ENCODE results near the gene HS3ST6.
"Not testable (repeated sequence)": the region's sequence is repeated elsewhere in the genome, so short reads cannot be mapped to it uniquely, and the experiment has no call there.

Gene HS3ST6

DNA sequence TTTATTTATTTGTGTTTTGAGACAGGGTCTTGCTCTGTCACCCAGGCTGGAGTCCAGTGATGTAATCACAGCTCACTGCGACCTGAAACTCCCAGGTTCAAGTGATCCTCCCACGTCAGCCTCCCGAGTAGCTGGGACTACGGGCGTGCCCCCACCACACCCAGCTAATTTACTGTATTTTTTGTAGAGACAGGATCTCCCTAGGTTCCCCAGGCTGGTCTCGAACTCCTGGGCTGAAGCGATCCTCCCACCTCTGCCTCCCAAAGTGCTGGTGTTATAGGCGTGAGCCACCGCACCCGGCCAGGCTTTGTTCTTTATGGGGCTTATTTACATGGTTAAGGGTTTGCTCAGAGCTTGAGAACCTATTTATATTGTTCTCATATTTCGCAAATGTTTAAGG lies 40.4 kb downstream of the HS3ST6 start:
- Mint-ChIP-seq H3K9me3 (no peaks in the 10 kb centered on the region), H3K36me3 (ENCODE audit: low read depth) (no peaks in the 10 kb centered on the region), H3K27me3 (ENCODE audit: low read depth) (peaks cover 23% of the 10 kb centered on the region), H3K4me3 (no peak overlapping the region), H3K27ac (no peak overlapping the region), H3K4me1 (ENCODE audit: low read depth) (no peaks in the 10 kb centered on the region)
- DNase-seq (ENCODE audit: low spot score), result no peak

DNA sequence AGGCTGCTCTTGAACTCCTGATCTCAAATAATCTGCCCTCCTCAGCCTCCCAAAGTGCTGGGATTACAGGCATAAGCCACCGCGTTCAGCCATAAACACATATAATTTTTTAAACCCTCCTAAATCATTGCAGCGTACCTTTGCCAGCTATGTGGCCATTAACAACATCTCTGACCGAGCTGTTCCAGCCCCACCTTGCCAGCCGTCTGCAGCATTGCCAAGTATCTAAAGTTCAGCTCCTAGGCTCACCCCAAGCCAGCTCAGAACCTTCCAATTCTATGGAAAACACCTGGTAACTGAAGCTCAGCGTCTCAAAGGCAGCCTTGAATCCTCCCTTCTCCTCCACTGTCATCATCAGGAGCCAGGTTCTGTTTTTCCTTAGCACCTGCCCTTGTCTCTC lies 41.1 kb downstream of the HS3ST6 start:
- no peaks in the 10 kb centered on the region for H3K36me3 Mint-ChIP-seq (ENCODE audit: low read depth)
- DNase-seq (ENCODE audit: low spot score), result no peak
- no peaks in the 10 kb centered on the region for H3K4me1 Mint-ChIP-seq (ENCODE audit: low read depth)
- H3K9me3 Mint-ChIP-seq, result no peaks in the 10 kb centered on the region
- H3K27me3 Mint-ChIP-seq (ENCODE audit: low read depth), result peaks cover 28% of the 10 kb centered on the region
- no peak overlapping the region for H3K4me3 Mint-ChIP-seq
- H3K27ac Mint-ChIP-seq, result no peak overlapping the region

GRCh38 chr16:1876468-1876867 lies 41.7 kb downstream of the HS3ST6 start:
- Mint-ChIP-seq H3K27me3 (ENCODE audit: low read depth) (peaks cover 28% of the 10 kb centered on the region), H3K4me1 (ENCODE audit: low read depth) (no peaks in the 10 kb centered on the region), H3K9me3 (no peaks in the 10 kb centered on the region), H3K36me3 (ENCODE audit: low read depth) (no peaks in the 10 kb centered on the region), H3K27ac (no peak overlapping the region), H3K4me3 (no peak overlapping the region)
- no peak for DNase-seq (ENCODE audit: low spot score)

DNA sequence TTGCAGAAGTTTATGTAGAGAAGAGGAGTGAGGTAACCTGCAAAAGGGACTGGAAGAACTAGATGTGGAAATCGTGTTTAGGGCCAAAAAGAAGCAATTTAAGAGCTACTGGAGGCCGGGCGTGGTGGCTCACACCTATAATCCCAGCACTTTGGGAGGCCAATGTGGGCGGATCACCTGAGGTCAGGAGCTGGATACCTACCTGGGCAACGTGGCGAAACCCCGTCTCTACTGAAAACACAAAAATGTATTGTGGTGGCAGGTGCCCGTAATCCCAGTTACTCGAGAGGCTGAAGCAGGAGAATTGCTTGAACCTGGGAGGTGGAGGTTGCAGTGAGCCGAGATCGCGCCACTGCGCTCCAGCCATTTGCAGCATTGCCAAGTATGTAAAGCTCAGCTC lies 42.1 kb downstream of the HS3ST6 start:
- H3K4me3 Mint-ChIP-seq; H3K27ac Mint-ChIP-seq; H3K4me1 Mint-ChIP-seq (ENCODE audit: low read depth); H3K9me3 Mint-ChIP-seq; H3K36me3 Mint-ChIP-seq (ENCODE audit: low read depth); DNase-seq (ENCODE audit: low spot score): not testable (repeated sequence)
- peaks cover 28% of the 10 kb centered on the region for H3K27me3 Mint-ChIP-seq (ENCODE audit: low read depth)

DNA sequence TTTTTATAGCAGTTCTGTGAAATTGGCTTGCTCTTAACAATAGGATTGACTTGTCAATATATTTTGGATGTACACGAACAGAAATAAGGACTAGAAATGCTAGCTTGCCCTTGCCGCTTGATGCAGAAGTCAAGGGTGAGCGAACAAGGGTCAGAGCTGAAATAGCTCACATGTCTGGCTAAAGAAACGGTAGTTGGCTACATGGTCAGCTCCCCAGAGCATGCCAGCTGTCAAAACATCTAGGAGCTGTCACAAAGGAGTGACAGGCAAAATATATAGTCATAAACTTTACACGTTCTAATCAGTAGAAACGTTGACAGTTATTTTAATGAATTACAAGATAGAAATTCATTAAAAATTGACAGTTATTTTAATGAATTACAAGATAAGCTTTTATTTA lies 43.4 kb downstream of the HS3ST6 start:
- H3K9me3 Mint-ChIP-seq, result no peaks in the 10 kb centered on the region
- peaks cover 28% of the 10 kb centered on the region for H3K27me3 Mint-ChIP-seq (ENCODE audit: low read depth)
- H3K4me3 Mint-ChIP-seq, result no peak overlapping the region

GRCh38 chr16:1871974-1872635 lies 46.1 kb downstream of the HS3ST6 start, which contains the start of gene MEIOB:
MEIOB (minus strand) TSS chr16:1872164; CDS start chr16:1868175, 3,989 bp downstream.
- Mint-ChIP-seq H3K4me1 (ENCODE audit: low read depth) (no peaks in the 10 kb centered on the region), H3K9me3 (no peaks in the 10 kb centered on the region), H3K27me3 (ENCODE audit: low read depth) (peaks cover 19% of the 10 kb centered on the region), H3K4me3 (peak within 1 kb of the TSS; percentile 56), H3K27ac (no peak within 1 kb of the TSS), H3K36me3 (ENCODE audit: low read depth) (no peaks in the 10 kb centered on the region)
- no peak for DNase-seq (ENCODE audit: low spot score)

More for the DNA sequence above, 43.4 kb downstream of the HS3ST6 start:
- DNase-seq (ENCODE audit: low spot score), result no peak
- Mint-ChIP-seq H3K36me3 (ENCODE audit: low read depth) (no peaks in the 10 kb centered on the region), H3K27ac (no peak overlapping the region), H3K4me1 (ENCODE audit: low read depth) (no peaks in the 10 kb centered on the region)

GRCh38 chr16:1870365-1871082 lies 47.7 kb downstream of the HS3ST6 start:
- no peak overlapping the region for H3K4me3 Mint-ChIP-seq
- H3K36me3 Mint-ChIP-seq (ENCODE audit: low read depth), result no peaks in the 10 kb centered on the region
- no peak for DNase-seq (ENCODE audit: low spot score)
- no peak overlapping the region for H3K27ac Mint-ChIP-seq
- peaks cover 20% of the 10 kb centered on the region for H3K27me3 Mint-ChIP-seq (ENCODE audit: low read depth)
- no peaks in the 10 kb centered on the region for H3K9me3 Mint-ChIP-seq
- no peaks in the 10 kb centered on the region for H3K4me1 Mint-ChIP-seq (ENCODE audit: low read depth)

GRCh38 chr16:1865902-1866690 lies 52.1 kb downstream of the HS3ST6 start:
- H3K4me1 Mint-ChIP-seq (ENCODE audit: low read depth), result no peaks in the 10 kb centered on the region
- DNase-seq (ENCODE audit: low spot score), result no peak
- peaks cover 6% of the 10 kb centered on the region for H3K27me3 Mint-ChIP-seq (ENCODE audit: low read depth)
- no peaks in the 10 kb centered on the region for H3K36me3 Mint-ChIP-seq (ENCODE audit: low read depth)
- H3K27ac Mint-ChIP-seq, result no peak overlapping the region
- no peak overlapping the region for H3K4me3 Mint-ChIP-seq
- H3K9me3 Mint-ChIP-seq, result no peaks in the 10 kb centered on the region

- Mint-ChIP-seq H3K4me1 (ENCODE audit: low read depth) (no peaks in the 10 kb centered on the region), H3K27ac (no peak overlapping the region)
- DNase-seq (ENCODE audit: low spot score), result no peak
Measured at GRCh38 chr16:1863681-1864460, 54.3 kb downstream of the HS3ST6 start.

DNA sequence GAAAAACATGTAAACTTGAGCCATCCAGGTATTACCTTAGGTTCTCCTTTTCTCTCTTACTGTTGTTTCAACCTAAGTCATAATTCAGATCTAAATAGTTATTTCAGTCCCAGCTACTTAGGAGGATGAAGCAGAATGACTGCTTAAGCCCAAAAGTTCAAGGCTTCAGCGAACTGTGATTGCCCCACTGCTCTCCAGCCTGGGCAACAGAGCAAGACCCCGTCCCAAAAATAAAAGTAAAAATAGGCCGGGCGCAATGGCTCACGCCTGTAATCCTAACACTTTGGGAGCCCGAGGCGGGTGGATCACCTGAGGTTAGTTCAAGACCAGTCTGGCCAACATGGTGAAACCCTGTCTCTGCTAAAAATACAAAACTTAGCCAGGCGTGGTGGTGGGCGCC lies 55.8 kb downstream of the HS3ST6 start:
- no peaks in the 10 kb centered on the region for H3K4me1 Mint-ChIP-seq (ENCODE audit: low read depth)
- DNase-seq (ENCODE audit: low spot score), result no peak
- no peaks in the 10 kb centered on the region for H3K36me3 Mint-ChIP-seq (ENCODE audit: low read depth)
- H3K9me3 Mint-ChIP-seq, result no peaks in the 10 kb centered on the region
- H3K4me3 Mint-ChIP-seq, result no peak overlapping the region
- no peak overlapping the region for H3K27ac Mint-ChIP-seq
- H3K27me3 Mint-ChIP-seq (ENCODE audit: low read depth), result peaks cover 28% of the 10 kb centered on the region

More at GRCh38 chr16:1863681-1864460, 54.3 kb downstream of the HS3ST6 start:
- Mint-ChIP-seq H3K36me3 (ENCODE audit: low read depth) (no peaks in the 10 kb centered on the region), H3K9me3 (no peaks in the 10 kb centered on the region), H3K27me3 (ENCODE audit: low read depth) (peaks cover 17% of the 10 kb centered on the region), H3K4me3 (no peak overlapping the region)

- Mint-ChIP-seq H3K4me3 (no peak overlapping the region), H3K9me3 (no peaks in the 10 kb centered on the region), H3K27ac (no peak overlapping the region), H3K4me1 (ENCODE audit: low read depth) (no peaks in the 10 kb centered on the region), H3K36me3 (ENCODE audit: low read depth) (no peaks in the 10 kb centered on the region), H3K27me3 (ENCODE audit: low read depth) (peaks cover 31% of the 10 kb centered on the region)
- no peak for DNase-seq (ENCODE audit: low spot score)
Measured at GRCh38 chr16:1861730-1862129, 56.5 kb downstream of the HS3ST6 start.

Data from T-helper 2 cell treated with Interferon-gamma antibody and Interleukin-4, amounts not matched to agents 5 μg/mL and 100 μg/mL, for 36 hours (primary cell).